Measurements from ENCODE around the gene APBA3.
A peak's percentile ranks its signal among the peaks of the same experiment; 100 is the strongest.
"Not testable (repeated sequence)": the region's sequence is repeated elsewhere in the genome, so short reads cannot be mapped to it uniquely, and the experiment has no call there.

The APBA3 gene

DNA sequence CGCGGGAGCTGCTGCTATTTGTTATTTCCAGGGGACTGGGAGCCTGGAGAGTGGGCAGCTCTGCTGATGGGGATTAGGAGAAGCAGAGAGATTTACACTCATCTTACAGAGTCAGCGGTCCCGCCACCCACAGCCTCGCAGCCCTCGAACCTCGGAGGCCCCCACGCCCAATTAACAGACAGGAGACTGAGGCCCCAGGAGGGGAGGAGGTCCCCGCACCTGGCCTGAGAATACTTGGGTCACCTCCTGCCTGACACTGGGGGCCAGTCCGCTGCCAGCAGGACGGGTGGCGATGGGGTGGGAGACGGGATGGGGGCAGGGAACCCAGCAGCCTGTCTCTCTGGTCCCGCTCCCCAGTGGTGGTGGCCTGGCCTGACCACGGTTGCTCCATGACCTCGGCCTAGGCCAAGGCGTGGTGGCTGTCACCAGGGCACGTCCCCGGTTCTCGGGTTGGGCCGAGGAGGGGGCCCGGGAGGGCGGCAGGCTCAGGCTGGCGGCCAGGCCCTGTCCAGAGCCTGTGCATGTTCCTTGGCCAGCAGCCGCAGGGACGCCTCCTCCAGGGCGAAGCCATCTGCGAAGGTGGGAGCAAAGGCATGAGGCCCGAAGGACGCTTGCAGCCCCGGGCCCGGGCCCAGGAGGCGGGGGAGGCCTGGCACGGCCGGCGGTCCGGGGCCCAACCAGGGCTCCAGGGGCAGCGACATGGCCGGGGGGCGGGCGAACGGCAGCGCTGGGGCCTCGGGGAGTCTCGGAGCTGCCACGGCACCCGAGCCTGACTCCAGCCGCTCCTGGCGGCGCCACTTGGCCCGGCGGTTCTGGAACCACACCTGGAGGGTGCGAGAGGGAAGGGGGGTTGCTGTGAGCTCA, 8.9 kb upstream of the APBA3 start:
- no peak for DNase-seq

DNA sequence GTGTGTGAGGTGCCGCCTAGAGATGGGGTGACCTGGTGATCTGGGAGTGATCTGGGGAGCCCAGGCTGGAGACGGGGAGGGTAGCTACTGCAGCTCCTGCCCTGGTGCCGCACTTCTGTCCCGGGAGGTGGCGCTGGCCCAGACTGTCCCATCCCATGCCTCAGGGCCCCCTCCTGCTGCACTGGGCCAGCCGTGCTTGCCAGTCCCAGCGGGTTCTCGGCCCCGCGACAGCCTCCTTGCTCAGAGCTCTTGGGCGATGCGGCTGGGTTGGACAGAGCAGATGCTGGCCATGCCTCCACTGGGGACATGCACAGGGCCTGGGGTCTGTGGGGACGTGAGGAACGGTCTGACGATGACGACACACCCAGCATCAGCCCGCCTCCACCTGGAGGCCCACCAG, 8.0 kb upstream of the APBA3 start:
- DNase-seq = no peak

DNA sequence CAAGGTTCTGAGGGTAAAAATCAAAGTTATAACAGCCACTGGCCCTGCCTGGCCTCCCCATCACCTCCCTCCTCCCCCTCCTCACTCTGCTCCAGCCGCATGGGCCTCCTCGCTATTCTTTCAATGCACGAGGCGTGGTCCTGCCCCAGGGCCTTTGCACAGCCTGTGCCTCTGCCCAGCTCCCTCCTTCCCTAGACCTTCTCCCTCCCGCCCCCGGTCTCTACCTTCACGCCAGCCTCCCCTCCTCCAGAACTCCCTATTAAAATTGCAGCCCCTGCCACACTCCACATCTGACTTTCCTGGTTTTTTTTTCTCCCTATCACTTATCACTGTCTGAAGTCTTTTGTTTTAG, 7.2 kb upstream of the APBA3 start:
- DNase-seq = no peak

DNA sequence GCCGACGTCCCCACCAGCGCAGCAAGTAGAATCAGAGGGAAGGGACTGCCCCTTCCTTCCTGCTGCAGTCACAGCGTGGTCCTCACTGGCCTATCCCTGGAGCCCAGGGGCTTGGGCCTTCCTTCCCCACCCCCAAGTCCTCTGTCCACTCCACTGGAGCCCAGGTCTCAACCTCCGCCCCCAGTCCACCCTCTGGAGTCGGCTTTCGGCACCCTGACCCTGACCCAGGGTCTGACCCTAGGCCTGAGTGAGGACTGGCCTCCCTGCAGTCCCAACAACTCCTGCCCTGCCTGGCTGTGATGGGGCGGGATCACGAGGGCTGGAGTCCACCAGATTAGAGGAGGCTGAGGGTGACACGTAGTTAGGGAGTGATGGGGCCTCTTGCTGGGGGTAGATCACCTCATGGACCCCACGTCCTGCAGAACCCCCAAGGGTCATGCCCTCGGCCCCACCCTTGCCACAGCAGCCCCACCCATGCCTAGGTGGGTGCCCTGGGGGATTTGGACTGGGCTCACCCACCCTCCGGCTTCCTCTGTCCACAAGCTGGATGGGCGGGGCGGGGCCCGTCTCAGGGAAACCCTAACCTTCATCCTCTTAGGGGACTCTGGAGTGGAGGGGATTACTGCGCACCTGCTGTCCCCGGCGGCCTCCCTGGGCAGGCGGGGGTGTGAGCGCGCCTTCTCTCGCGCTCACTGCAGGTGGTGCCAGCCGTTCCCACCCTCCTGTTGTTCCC, 6.7 kb upstream of the APBA3 start:
- DNase-seq = no peak

DNA sequence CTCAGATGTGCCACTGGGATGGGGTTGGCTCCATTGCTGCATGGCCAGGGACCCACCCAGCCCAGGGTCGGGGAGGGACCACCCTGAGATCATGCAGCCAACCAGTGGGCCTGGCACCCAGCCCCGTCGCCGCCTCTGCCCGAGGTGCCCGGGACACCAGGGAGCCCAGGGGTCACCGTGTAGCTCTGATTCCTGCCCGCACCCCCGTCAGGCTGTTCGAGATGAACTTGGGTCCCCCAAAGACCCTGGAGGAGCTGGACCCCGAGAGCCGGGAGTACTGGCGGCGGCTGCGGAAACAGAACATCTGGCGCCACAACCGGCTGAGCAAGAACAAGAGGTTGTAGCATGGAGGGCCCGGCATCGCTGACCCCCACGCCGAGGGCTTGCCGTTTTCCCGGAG, 5.6 kb upstream of the APBA3 start:
- no peak for DNase-seq

DNA sequence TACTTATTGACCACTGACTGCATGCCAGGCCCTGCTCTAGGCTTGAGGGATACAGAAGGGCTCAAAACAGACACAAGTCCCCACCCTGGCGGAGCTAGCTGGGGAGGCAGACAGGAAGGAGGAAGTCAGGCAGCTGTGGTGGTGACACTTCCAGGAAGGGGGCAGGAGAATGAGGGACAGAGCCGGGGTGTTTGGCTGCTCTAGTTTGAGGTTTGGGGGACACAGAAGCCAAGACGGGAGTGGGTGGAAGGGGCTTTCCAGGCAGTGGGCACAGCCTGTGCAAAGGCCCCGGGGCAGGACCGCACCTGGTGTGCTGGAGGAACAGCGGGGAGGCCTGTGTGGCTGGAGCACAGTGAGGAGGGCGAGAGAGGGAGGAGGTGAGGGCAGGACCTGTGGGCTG, 5.0 kb upstream of the APBA3 start:
- DNase-seq = no peak

DNA sequence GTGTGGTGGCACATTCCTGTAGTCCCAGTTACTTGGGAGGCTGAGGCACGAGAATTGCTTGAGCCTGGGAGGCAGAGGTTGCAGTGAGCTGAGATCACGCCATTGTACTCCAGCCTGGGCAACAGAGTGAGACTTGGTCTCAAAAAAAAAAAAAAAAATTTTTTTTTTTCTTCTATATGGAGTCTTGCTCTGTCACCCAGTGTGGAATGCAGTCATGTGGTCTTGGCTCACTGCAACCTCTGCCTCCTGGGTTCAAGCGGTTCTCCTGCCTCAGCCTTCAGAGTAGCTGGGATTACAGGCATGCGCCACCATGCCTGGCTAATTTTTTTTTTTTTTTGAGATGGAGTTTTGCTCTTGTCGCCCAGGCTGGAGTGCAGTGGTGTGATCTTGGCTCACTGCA, 4.3 kb upstream of the APBA3 start:
- DNase-seq = not testable (repeated sequence)

DNA sequence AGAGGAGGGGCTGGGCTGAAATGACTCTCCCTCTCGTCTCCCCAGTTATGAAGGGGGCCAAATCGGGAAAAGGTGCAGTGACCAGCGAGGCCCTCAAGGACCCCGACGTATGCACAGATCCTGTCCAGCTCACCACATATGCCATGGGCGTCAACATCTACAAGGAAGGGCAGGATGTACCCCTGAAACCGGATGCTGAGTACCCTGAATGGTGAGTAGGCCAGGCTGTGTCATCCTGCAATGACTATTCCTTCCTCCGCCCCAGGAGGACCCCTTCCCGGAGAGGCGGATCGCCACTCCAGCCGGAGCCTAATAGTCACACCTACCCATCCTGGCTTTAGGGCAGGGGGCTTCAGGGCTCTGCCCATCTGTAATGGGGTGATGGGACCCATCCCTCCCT, 3.6 kb upstream of the APBA3 start:
- no peak for DNase-seq

DNA sequence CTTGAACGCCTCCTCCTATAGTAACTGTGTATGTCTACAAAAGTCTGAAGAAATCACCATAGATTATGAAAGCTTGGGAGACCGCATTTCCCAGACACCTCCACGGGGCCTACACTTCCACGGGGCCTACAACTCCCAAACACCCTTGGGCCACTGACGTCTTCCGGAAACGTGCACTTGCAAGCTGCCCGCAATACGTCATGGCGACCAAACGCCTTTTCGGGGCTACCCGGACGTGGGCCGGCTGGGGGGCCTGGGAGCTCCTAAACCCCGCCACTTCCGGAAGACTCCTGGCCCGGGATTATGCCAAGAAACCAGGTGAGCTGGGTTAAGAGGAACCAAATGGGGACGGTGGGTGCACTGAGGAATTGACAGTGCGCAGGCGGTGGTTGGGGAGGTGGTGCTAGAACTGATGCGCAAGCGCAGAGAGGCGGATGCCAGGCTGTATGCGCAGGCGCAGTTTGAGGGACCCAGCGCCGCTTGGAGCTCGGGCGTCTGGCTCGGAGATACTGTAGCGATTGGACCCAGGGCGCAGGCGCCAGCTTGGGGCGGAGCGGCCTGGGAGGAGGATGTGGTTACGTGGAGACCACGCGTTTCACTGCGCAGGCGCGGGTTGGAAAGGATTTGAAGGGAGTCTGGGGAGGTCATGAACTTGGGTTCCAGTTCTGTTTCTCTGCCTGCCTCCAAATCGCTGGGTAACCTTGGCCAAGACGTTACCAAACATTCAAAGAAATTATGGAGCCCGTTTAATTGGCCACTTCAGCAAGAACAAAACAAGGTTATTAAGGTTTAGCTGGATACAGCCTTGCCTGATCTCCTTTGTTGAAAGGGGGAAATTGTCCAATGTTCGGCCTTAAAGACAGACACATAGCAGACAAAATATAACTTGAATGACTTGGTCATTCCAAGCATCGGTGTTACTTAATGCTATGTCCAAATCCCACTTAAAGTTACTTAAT, 1.3 kb upstream of the APBA3 start, which contains the start of gene MRPL54:
Gene MRPL54, plus strand, starts transcription at position 182 of the 959 bp plus-strand sequence. Its CDS starts 19 bp downstream, at position 201.
- DNase-seq = peak; percentile 97

DNA sequence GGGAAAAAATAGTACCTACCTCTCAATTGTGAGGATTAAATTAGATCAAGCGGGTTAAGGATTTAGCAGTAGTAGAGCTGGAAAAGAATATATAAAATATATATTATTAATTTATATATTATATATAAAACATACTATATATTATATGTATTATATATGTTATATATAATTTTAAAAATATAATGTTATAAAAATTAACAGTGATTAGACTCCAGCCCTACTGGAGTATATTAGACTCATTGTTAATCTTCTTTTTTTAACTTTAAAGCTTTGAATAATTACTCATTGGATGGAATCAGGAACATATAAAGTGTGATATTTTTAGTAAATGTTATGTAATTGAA, 610 bp upstream of the APBA3 start:
- DNase-seq = no peak

DNA sequence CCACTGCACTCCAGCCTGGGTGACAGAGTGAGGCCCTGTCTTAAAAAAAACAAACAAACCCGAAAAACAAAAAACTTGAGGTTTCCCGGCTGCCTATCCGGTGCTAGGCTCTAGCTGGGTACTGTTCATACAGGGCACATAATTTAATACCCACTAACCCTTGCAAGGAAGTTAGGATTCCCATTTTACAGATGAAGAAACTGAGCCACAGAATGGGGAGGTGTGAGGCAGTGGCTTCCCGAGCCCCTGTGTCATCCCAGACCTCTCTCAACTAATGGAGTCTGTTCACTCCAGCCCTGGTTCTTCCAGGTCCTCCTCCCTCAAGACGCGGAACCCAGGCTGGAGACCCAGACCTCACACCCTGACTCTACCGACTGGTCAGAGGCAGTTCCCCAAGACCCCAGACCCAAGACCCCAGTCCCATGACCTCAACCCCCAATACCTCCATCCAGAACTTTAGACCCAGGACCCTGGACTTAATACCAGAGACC, 576 bp downstream of the APBA3 start:
- DNase-seq = no peak

DNA sequence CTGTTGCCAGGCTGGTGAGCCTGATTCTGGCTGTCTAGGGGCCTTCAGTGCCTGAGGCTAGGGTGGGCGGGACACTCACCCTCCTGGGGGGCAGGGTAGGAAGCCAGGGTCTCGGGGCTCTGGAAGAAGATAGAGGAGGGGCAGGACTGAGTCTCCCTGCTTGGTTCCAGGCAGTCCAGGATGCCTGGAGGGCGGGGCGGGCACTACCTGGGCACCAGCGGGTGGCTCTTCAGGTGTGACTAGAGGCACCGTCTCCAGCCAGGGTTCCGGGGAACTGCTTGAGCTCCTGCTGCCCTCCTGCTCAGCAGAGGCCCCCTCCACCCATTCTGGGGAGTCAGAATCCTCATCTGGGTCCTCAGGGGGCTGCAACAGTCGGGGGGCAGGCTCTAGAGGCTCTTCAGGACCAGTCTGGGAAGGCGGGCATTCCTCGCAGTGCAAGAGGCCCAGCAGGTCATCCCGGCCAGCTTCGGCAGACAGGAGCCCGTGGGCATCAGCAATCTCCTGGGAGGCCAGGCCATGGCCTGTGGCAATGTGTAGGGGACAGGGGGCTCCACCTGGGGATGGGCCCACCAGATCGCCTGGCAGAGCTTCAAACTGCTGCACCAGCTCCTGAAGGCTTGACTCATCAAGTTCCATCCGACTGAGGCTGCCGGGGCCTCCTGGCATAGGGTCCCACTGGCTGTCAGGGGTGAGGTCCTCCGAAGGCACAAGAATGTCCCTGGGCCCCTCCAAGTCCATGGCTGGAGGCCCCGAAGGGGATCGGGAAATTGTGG, 1.8 kb downstream of the APBA3 start:
- no peak for DNase-seq

DNA sequence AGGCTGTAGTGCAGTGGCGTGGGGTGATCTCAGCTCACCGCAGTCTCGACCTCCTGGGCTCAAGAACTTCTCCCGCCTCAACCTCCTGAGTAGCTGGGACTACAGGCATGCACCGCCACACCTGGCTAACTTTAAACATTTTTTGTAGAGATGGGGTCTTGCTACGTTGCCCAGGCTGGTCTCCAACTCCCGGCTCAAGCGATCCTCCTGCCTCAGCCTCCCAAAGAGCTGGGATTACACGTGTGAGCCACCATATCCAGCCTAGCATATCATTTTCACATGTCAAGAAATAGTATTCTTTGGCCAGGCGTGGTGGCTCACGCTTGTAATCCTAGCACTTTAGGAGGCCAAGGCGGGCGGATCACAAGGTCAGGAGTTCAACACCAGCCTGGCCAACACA, 3.2 kb downstream of the APBA3 start:
- DNase-seq = not testable (repeated sequence)

DNA sequence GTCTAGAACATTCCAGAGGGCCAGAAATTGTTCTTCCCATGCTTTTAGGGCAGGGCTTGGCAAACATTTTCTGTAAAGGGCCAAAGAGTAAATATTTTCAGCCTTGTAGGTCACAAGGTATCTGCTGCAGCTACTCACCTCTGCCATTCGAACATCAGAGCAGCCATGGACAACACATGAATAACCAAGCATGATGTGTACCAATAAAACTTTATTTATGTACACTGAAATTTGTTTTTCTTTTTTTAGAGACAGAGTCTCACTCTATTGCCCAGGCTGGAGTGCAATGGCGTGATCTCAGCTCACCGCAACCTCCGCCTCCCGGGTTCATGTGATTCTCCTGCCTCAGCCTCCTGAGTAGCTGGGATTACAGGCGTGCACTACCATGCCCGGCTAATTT, 3.8 kb downstream of the APBA3 start:
- not testable (repeated sequence) for DNase-seq

DNA sequence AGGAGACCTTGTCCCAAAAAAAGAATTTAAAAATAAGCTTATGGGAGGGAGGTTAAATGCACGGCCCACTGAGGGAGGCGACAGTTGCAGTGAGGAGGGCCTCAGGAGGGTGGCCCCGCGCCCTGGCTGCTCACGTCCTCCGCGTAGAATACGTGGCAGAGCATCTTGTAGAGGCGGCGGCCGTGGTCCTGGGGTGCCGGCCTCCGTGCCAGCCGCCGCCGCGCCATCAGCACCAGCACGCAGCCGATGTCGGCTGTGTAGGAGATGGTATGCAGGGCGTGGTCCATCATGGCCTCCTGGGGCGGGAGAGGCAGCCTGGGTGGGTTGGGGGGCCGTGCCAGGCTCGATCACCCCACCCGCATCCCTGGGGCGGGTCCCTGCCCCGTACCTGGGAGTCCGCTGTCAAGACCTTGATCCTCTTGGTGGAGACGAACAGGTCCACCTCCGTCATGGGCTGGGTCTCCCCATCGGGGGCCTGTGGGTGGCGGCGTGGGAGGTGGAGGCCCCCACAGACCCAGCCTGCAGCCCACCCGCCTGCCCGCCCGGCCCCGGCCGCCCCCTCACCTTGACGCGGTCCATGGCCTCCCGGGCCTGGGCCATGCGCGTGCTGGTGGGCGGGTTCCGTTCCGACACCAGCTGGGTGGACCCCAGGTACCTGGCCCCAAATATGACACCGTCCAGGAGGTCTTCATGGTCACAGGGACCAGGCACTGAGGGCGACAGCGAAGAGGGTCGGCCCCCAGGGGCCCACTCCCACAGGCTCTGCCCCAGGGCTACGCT, 7.7 kb downstream of the APBA3 start:
- DNase-seq = no peak

DNA sequence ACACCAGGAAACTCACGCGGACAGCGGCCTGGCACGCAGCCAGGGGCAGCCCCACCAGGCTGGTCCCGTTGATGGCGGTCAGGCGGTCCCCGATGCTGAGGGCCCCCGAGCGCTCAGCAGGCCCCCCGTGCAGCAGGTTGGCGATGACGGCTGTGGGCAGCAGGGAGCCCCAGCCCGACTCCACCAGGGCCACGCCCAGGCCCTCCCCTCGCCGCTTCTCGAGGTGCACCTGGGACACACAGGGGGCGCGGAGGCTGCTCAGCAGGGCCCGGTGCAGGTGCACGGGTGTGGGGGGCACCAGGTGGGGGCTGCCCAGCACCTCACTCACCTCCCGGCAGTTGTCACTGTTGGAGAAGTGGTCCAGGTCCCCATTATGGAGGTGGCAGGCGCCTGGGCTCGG, 9.0 kb downstream of the APBA3 start:
- no peak for DNase-seq

DNA sequence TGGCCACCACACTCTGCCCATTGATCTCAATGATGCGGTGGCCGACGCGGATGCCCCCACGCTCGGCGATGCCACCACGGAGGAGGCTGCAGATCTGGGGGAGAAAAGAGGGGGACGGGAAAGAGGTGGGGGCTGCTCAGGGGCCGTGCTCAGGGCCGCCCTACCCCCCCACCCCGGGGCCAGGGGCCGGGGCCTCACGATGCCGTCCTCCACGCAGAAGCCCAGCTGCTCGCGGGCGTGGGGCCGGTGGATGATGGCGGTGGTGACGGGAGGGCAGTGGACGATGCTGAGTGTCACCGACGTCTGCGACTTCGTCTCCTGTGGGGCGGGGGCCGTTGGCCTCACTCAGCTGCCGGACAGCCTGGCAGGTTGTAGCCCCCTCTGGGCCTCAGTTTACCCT, 10.3 kb downstream of the APBA3 start:
- no peak for DNase-seq

DNA sequence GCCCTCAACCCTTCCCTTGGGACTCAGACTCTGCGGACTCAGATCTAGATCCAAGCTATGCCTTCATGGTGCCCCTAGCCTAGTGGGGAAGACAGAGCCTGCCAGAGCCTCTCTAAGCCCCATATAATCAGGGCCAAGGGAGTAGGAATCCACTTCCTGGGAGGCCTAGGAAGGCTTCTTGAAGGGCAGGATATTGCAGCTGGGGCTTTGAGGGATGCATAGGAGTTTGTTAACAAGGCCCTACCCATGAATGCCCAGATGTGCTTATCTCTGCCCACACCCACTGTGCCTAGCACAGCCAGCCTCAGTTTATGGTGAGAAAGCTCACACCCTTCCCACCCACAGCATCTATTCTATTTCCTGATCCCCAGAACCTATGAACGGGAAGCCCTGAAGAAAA, 11.3 kb downstream of the APBA3 start:
- no peak for DNase-seq

DNA sequence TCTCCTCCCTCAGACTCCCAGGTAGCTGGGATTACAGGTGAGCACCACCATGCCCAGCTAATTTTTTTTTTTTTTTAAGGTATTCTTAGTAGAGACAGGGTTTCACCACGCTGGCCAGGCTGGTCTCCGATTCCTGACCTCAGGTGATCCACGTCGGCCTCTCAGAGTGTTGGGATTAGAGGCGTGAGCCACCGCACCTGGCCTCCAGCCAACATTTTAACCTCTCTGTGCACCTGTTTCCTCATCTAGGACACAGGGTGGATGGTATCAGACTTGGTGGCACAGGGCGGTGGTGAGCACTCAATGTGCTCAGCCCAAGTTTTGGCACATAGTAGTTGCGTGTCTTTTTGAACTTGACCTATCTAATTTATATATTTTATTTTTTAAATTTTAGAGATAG, 12.5 kb downstream of the APBA3 start:
- DNase-seq = no peak

DNA sequence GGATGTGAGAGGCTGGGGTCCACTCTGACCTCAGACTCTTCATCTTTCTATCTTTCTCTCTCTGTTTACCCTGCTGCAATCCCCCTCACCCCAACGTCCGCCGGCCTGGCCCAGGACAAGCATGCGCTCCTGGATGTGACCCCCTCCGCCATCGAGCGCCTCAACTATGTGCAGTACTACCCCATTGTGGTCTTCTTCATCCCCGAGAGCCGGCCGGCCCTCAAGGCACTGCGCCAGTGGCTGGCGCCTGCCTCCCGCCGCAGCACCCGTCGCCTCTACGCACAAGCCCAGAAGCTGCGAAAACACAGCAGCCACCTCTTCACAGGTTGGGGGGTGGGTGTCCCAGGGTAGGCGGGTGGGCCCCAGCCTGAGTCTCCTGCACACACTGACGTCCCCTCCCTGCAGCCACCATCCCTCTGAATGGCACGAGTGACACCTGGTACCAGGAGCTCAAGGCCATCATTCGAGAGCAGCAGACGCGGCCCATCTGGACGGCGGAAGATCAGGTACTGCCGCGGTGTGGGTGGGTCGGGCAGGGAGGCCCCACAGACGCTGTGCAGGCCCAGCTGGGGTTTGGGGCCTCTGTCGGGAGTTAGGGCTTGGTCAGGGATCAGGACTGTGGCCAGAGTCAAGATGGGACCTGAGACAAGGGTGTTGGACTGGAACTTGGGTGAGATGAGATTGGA, 15.0 kb downstream of the APBA3 start:
- DNase-seq = no peak
